Gastrocnemius medialis (tissue), 4 donors: ENCODE data around the gene IRS1. TPM values are rescaled to one million over a fixed set of nuclear protein-coding genes. Genes with fewer than 3 reads are reported as not detected.
A peak's percentile ranks its signal among the peaks of the same experiment; 100 is the strongest.

ENCODE experiments used
- ATAC-seq, 2 donors: fragments of 150-250 bp; one replicate each; pipeline ENCODE4 v1.9.1; 2016
- DNase-seq, 2 donors: peaks; one replicate each; pipeline ENCODE4 v3.0.0-alpha.2; 2019
- H3K27ac ChIP-seq, 4 donors: fragments of 200-600 bp; sonication (generic); 1 replicate in 1 of 4; 2 replicates in 3 of 4; pipeline ENCODE4 v1.5.1; 2016 to 2018; ENCODE audit warnings: mild to moderate bottlenecking in 2 of 4, moderate library complexity in 1 of 4
- H3K27me3 ChIP-seq, 3 donors: fragments of 200-600 bp; sonication (generic) in 2 of 3; 1 replicate in 1 of 3; 2 replicates in 2 of 3; pipeline versions ENCODE4 v1.5.1 to v1.6.0; 2016 to 2019; ENCODE audit warnings: mild to moderate bottlenecking in 1 of 3, moderate library complexity in 1 of 3
- H3K36me3 ChIP-seq, 2 donors: fragments of 200-600 bp; sonication (generic) in 1 of 2; one replicate each; pipeline ENCODE4 v1.5.1; 2017 to 2018
- H3K4me1 ChIP-seq, 2 donors: fragments of 200-600 bp; sonication (generic) in 1 of 2; one replicate each; pipeline ENCODE4 v1.5.1; 2016 to 2017; ENCODE audit warnings: mild to moderate bottlenecking in 2 of 2
- H3K4me3 ChIP-seq, 4 donors: fragments of 200-600 bp; sonication (generic) in 3 of 4; 1 replicate in 1 of 4; 2 replicates in 3 of 4; pipeline ENCODE4 v1.5.1; 2016 to 2019; ENCODE audit warnings: mild to moderate bottlenecking in 2 of 4
- H3K9me3 ChIP-seq, 3 donors: fragments of 200-600 bp; sonication (generic) in 2 of 3; 1 replicate in 1 of 3; 2 replicates in 2 of 3; pipeline ENCODE4 v1.5.1; 2016 to 2019
- CTCF ChIP-seq, 5 experiments: fragments of 450-650 bp in 3 of 5; fragments of 200-600 bp in 2 of 5; sonication (generic) in 2 of 5; IDR thresholded peaks in 4 of 5; conservative IDR thresholded peaks in 1 of 5; 1 replicate in 4 of 5; 2 replicates in 1 of 5; pipeline ENCODE4 v1.5.1; 2016 to 2019; ENCODE audit warnings: antibody characterized with exemption in 5 of 5, mild to moderate bottlenecking in 3 of 5, moderate library complexity in 3 of 5
- POLR2A ChIP-seq, 2 donors: fragments of 450-650 bp; IDR thresholded peaks; one replicate each; pipeline ENCODE4 v1.6.1; 2017; ENCODE audit warnings: antibody characterized with exemption in 2 of 2, mild to moderate bottlenecking in 2 of 2, moderate library complexity in 2 of 2
- in situ Hi-C, 4 donors: fragments of 200-750 bp; cut with MboI; loops; one replicate each; pipeline versions ENCODE4 v1.15.0 to v1.8.0; 2017; ENCODE audit warnings: low sequenced_read_pairs in 4 of 4
- intact Hi-C: fragments of 100-400 bp; cut with DNase I; formaldehyde crosslinking; loops from one replicate; pipeline ENCODE4 v1.15.1; 2023; ENCODE audit warnings: low total_unique reads
- total RNA-seq, 4 donors: library from RNA; depleted of rRNA; stranded (reverse); fragments of >200 nt; gene quantifications; one replicate each; pipeline versions ENCODE4 v1.1.0 to v1.2.3, GENCODE V29; 2016

Gene IRS1
- total RNA-seq, 4 donors from 2014 or later: 2.2 to 71.1 (median 6.3) TPM

GRCh38 chr2:226783885-226784284 is 15.7 kb downstream of the IRS1 start:
- intact Hi-C loops (no loop called here), in situ Hi-C loops (loop anchor here in 1 of 4 donors (25.0 kb wide), 1 partner anchor 122 kb away; no protein-coding TSS in a partner anchor)
- Histone ChIP-seq H3K36me3 (no peaks in the 10 kb centered on the region), H3K27me3 (no peaks in the 10 kb centered on the region), H3K9me3 (no peaks in the 10 kb centered on the region), H3K4me1 (peaks cover 38 to 48% of the 10 kb centered on the region in 2 donors), H3K27ac (peak overlapping the region in 3 of 4 donors; percentile 25 to 91 (median 82)), H3K4me3 (no peak overlapping the region)
- TF ChIP-seq POLR2A (IDR thresholded peaks at IDR 0.05) (no peak), CTCF (IDR thresholded peaks at IDR 0.05 in 4 of 5, conservative IDR thresholded peaks at IDR 0.05 in 1 of 5) (no peak)
- no peak for DNase-seq
- ATAC-seq: no peak

GRCh38 chr2:226782092-226782713 is 17.4 kb downstream of the IRS1 start:
- ATAC-seq: peak in 1 of 2 donors; percentile 59
- TF ChIP-seq POLR2A (IDR thresholded peaks at IDR 0.05) (no peak), CTCF (IDR thresholded peaks at IDR 0.05 in 4 of 5, conservative IDR thresholded peaks at IDR 0.05 in 1 of 5) (no peak)
- H3K36me3 ChIP-seq: no peaks in the 10 kb centered on the region
- no peaks in the 10 kb centered on the region for H3K9me3 ChIP-seq
- peak overlapping the region; percentile 33 to 91 (median 72) for H3K27ac ChIP-seq
- H3K4me3 ChIP-seq: no peak overlapping the region
- H3K4me1 ChIP-seq: peaks cover 34 to 39% of the 10 kb centered on the region in 2 donors
- H3K27me3 ChIP-seq: no peaks in the 10 kb centered on the region
- in situ Hi-C loops (loop anchor here in 1 of 4 donors (25.0 kb wide), 1 partner anchor 120 kb away; no protein-coding TSS in a partner anchor), intact Hi-C loops (no loop called here)
- DNase-seq: no peak

- TF ChIP-seq POLR2A (IDR thresholded peaks at IDR 0.05): no peak
- TF ChIP-seq CTCF (IDR thresholded peaks at IDR 0.05 in 4 of 5, conservative IDR thresholded peaks at IDR 0.05 in 1 of 5): no peak
- Histone ChIP-seq H3K9me3 (no peaks in the 10 kb centered on the region), H3K36me3 (no peaks in the 10 kb centered on the region), H3K27me3 (no peaks in the 10 kb centered on the region), H3K27ac (peak overlapping the region in 3 of 4 donors; percentile 82 to 91 (median 82)), H3K4me3 (no peak overlapping the region), H3K4me1 (peaks cover 42 to 51% of the 10 kb centered on the region in 2 donors)
- in situ Hi-C loops (loop anchor here in 1 of 4 donors (25.0 kb wide), 1 partner anchor 118 kb away; no protein-coding TSS in a partner anchor), intact Hi-C loops (no loop called here)
- DNase-seq (no peak), ATAC-seq (no peak)
Observed at GRCh38 chr2:226780431-226780830, 19.2 kb downstream of the IRS1 start.

GRCh38 chr2:226777611-226778010 is 22.0 kb downstream of the IRS1 start:
- H3K4me1 ChIP-seq: peaks cover 54 to 61% of the 10 kb centered on the region in 2 donors
- no peak overlapping the region for H3K4me3 ChIP-seq
- ATAC-seq (no peak), DNase-seq (no peak)
- no peaks in the 10 kb centered on the region for H3K27me3 ChIP-seq
- no peaks in the 10 kb centered on the region for H3K36me3 ChIP-seq
- in situ Hi-C loops (loop anchor here in 3 of 4 donors (10.0 to 25.0 kb wide), 2 partner anchors 103 to 115 kb away; no protein-coding TSS in a partner anchor), intact Hi-C loops (loop anchor here (2.0 kb wide), 1 partner anchor 13 kb away; no protein-coding TSS in a partner anchor)
- TF ChIP-seq POLR2A (IDR thresholded peaks at IDR 0.05) (no peak), CTCF (IDR thresholded peaks at IDR 0.05 in 4 of 5, conservative IDR thresholded peaks at IDR 0.05 in 1 of 5) (no peak)
- H3K9me3 ChIP-seq: no peaks in the 10 kb centered on the region
- H3K27ac ChIP-seq: peak overlapping the region; percentile 82 to 91 (median 83)
